ENCODE measurements around the gene ALK.

DNA sequence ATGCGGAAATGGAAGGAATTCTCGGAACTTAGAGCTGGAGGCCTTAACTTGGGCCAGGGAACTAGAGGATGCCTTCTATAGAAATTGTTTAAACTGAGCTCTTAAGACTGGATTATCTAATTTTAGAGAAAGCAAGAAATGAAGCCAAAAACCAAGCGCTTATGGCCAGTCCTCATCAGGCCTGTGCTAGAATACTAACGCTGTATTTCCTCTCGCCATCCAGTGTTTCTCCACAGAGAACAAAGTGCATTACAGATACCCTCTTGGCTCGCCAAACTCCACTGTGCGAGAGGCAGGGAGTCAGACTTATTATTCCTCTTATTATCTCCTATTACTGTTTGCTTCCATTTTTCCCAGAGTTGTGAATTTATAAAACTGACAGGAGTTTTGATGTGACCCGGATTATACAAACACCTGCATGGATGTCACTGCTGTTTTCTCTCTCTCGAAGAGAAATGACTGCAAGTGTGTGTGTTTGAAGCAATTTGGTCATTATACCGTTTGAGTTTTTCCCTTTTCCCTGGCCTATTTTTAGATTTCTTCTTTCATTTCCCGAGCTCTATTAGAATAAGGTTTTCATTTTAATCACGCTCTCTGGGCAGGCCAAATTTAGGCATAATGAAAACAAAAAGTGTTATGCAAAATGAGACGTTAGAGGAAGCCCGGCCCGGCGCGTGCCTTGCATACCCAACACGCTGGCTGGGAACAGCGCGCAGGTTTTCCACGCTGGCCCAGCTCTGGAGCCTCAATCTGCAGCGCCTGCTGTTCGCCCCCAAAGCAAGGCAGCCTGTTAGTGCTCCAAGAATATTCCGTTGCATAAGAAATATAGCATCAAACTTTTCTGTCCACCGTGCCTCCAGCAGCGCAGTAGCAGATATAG lies 103.3 kb downstream of the ALK start:
- TF ChIP-seq POLR2A (IDR thresholded peaks at IDR 0.05; ENCODE audit: low read depth, low read length) (no peak), SP1 (IDR thresholded peaks at IDR 0.05; ENCODE audit: low read depth, low read length) (no peak), PML (IDR thresholded peaks at IDR 0.05; ENCODE audit: low read length) (no peak), POLR2AphosphoS5 (IDR thresholded peaks at IDR 0.05; ENCODE audit: low read length) (no peak), FOXK2 (IDR thresholded peaks at IDR 0.05) (no peak), ZNF217 (IDR thresholded peaks at IDR 0.05) (no peak), EZH2 (IDR thresholded peaks at IDR 0.05; ENCODE audit: borderline replicate concordance, control insufficient read depth, low read depth, low read length) (no peak)
- TF ChIP-seq, protein P1, sequence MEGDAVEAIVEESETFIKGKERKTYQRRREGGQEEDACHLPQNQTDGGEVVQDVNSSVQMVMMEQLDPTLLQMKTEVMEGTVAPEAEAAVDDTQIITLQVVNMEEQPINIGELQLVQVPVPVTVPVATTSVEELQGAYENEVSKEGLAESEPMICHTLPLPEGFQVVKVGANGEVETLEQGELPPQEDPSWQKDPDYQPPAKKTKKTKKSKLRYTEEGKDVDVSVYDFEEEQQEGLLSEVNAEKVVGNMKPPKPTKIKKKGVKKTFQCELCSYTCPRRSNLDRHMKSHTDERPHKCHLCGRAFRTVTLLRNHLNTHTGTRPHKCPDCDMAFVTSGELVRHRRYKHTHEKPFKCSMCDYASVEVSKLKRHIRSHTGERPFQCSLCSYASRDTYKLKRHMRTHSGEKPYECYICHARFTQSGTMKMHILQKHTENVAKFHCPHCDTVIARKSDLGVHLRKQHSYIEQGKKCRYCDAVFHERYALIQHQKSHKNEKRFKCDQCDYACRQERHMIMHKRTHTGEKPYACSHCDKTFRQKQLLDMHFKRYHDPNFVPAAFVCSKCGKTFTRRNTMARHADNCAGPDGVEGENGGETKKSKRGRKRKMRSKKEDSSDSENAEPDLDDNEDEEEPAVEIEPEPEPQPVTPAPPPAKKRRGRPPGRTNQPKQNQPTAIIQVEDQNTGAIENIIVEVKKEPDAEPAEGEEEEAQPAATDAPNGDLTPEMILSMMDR (IDR thresholded peaks at IDR 0.05 in 2 of 3, conservative IDR thresholded peaks at IDR 0.05 in 1 of 3; ENCODE audit: control insufficient read depth in 2 of 3, extremely low read depth in 1 of 3, insufficient read depth in 1 of 3, low read depth in 3 of 3, low read length in 3 of 3): no peak
- TF ChIP-seq, protein P2, sequence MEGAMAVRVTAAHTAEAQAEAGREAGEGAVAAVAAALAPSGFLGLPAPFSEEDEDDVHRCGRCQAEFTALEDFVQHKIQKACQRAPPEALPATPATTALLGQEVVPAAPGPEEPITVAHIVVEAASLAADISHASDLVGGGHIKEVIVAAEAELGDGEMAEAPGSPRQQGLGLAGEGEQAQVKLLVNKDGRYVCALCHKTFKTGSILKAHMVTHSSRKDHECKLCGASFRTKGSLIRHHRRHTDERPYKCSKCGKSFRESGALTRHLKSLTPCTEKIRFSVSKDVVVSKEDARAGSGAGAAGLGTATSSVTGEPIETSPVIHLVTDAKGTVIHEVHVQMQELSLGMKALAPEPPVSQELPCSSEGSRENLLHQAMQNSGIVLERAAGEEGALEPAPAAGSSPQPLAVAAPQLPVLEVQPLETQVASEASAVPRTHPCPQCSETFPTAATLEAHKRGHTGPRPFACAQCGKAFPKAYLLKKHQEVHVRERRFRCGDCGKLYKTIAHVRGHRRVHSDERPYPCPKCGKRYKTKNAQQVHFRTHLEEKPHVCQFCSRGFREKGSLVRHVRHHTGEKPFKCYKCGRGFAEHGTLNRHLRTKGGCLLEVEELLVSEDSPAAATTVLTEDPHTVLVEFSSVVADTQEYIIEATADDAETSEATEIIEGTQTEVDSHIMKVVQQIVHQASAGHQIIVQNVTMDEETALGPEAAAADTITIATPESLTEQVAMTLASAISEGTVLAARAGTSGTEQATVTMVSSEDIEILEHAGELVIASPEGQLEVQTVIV (IDR thresholded peaks at IDR 0.05; ENCODE audit: borderline replicate concordance, partially characterized antibody): no peak
- TF ChIP-seq, protein P3, sequence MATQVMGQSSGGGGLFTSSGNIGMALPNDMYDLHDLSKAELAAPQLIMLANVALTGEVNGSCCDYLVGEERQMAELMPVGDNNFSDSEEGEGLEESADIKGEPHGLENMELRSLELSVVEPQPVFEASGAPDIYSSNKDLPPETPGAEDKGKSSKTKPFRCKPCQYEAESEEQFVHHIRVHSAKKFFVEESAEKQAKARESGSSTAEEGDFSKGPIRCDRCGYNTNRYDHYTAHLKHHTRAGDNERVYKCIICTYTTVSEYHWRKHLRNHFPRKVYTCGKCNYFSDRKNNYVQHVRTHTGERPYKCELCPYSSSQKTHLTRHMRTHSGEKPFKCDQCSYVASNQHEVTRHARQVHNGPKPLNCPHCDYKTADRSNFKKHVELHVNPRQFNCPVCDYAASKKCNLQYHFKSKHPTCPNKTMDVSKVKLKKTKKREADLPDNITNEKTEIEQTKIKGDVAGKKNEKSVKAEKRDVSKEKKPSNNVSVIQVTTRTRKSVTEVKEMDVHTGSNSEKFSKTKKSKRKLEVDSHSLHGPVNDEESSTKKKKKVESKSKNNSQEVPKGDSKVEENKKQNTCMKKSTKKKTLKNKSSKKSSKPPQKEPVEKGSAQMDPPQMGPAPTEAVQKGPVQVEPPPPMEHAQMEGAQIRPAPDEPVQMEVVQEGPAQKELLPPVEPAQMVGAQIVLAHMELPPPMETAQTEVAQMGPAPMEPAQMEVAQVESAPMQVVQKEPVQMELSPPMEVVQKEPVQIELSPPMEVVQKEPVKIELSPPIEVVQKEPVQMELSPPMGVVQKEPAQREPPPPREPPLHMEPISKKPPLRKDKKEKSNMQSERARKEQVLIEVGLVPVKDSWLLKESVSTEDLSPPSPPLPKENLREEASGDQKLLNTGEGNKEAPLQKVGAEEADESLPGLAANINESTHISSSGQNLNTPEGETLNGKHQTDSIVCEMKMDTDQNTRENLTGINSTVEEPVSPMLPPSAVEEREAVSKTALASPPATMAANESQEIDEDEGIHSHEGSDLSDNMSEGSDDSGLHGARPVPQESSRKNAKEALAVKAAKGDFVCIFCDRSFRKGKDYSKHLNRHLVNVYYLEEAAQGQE (IDR thresholded peaks at IDR 0.05; ENCODE audit: low read depth, low read length): no peak
- TF ChIP-seq, protein P4, sequence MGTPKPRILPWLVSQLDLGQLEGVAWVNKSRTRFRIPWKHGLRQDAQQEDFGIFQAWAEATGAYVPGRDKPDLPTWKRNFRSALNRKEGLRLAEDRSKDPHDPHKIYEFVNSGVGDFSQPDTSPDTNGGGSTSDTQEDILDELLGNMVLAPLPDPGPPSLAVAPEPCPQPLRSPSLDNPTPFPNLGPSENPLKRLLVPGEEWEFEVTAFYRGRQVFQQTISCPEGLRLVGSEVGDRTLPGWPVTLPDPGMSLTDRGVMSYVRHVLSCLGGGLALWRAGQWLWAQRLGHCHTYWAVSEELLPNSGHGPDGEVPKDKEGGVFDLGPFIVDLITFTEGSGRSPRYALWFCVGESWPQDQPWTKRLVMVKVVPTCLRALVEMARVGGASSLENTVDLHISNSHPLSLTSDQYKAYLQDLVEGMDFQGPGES (IDR thresholded peaks at IDR 0.05): no peak
- TF ChIP-seq, protein P5, sequence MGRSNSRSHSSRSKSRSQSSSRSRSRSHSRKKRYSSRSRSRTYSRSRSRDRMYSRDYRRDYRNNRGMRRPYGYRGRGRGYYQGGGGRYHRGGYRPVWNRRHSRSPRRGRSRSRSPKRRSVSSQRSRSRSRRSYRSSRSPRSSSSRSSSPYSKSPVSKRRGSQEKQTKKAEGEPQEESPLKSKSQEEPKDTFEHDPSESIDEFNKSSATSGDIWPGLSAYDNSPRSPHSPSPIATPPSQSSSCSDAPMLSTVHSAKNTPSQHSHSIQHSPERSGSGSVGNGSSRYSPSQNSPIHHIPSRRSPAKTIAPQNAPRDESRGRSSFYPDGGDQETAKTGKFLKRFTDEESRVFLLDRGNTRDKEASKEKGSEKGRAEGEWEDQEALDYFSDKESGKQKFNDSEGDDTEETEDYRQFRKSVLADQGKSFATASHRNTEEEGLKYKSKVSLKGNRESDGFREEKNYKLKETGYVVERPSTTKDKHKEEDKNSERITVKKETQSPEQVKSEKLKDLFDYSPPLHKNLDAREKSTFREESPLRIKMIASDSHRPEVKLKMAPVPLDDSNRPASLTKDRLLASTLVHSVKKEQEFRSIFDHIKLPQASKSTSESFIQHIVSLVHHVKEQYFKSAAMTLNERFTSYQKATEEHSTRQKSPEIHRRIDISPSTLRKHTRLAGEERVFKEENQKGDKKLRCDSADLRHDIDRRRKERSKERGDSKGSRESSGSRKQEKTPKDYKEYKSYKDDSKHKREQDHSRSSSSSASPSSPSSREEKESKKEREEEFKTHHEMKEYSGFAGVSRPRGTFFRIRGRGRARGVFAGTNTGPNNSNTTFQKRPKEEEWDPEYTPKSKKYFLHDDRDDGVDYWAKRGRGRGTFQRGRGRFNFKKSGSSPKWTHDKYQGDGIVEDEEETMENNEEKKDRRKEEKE (IDR thresholded peaks at IDR 0.05): no peak

Data from GM12878 (cell line).